GM23338 (cell line): ENCODE data around the gene USPL1. TPM values are rescaled to one million over a fixed set of nuclear protein-coding genes. Genes with fewer than 3 reads are reported as not detected.

Experiments used
- ATAC-seq: fragments of 200-7000 bp; cut with Tn5 transposase; 3 replicates; pipeline ENCODE4 v1.9.1; 2020
- DNase-seq: peaks from one replicate; pipeline ENCODE4 v3.0.0-alpha.2; 2015; ENCODE audit warnings: low spot score
- H2AFZ ChIP-seq: fragments of 200-600 bp; sonication (generic); 2 replicates; pipeline ENCODE4 v1.8.0; 2016; ENCODE audit warnings: antibody characterized with exemption, mild to moderate bottlenecking, moderate library complexity
- H3F3A ChIP-seq: fragments of 200-600 bp; sonication (generic); replicated peaks from 2 replicates; pipeline ENCODE4 v1.8.0; 2017; ENCODE audit warnings: antibody characterized with exemption, mixed run types, low read depth
- H3K27ac ChIP-seq: fragments of 200-600 bp; sonication (generic); 2 replicates; pipeline ENCODE4 v1.6.1; 2016; ENCODE audit warnings: low read depth
- H3K27me3 ChIP-seq: fragments of 200-600 bp; sonication (generic); 2 replicates; pipeline ENCODE4 v1.8.0; 2016; ENCODE audit warnings: mild to moderate bottlenecking, mixed run types, moderate library complexity; ENCODE audit not compliant: insufficient read depth
- H3K36me3 ChIP-seq: fragments of 200-600 bp; sonication (generic); 2 replicates; pipeline ENCODE4 v1.8.0; 2016; ENCODE audit warnings: mild to moderate bottlenecking; ENCODE audit not compliant: insufficient read depth
- H3K4me1 ChIP-seq: fragments of 200-600 bp; sonication (generic); 2 replicates; pipeline ENCODE4 v1.8.0; 2016; ENCODE audit warnings: mild to moderate bottlenecking, moderate library complexity; ENCODE audit not compliant: insufficient read depth
- H3K4me2 ChIP-seq: fragments of 200-600 bp; sonication (generic); 2 replicates; pipeline ENCODE4 v1.7.1; 2017; ENCODE audit warnings: mixed run types
- H3K4me3 ChIP-seq: fragments of 200-600 bp; sonication (generic); 2 replicates; pipeline ENCODE4 v1.6.1; 2016; ENCODE audit warnings: mixed run types
- H3K79me2 ChIP-seq: fragments of 200-600 bp; sonication (generic); replicated peaks from 2 replicates; pipeline ENCODE4 v1.8.0; 2017; ENCODE audit warnings: mild to moderate bottlenecking; ENCODE audit not compliant: insufficient read depth
- H3K9me2 ChIP-seq: fragments of 200-600 bp; sonication (generic); 2 replicates; pipeline ENCODE4 v1.8.0; 2017; ENCODE audit not compliant: insufficient read depth
- H4K20me1 ChIP-seq: fragments of 200-600 bp; sonication (generic); replicated peaks from 2 replicates; pipeline ENCODE4 v1.8.0; 2017; ENCODE audit warnings: mild to moderate bottlenecking; ENCODE audit not compliant: insufficient read depth
- H3K27ac Mint-ChIP-seq: 2 replicates; pipeline ENCODE4 v1.8.0; 2020; ENCODE audit warnings: inconsistent platforms, mild to moderate bottlenecking, moderate library complexity, mixed read lengths
- H3K27me3 Mint-ChIP-seq: 3 replicates; pipeline ENCODE4 v1.8.0; 2022; ENCODE audit warnings: low read depth, mild to moderate bottlenecking, moderate library complexity, mixed read lengths, inconsistent platforms; ENCODE audit not compliant: insufficient read depth, poor library complexity
- H3K36me3 Mint-ChIP-seq: 3 replicates; pipeline ENCODE4 v1.8.0; 2021; ENCODE audit warnings: low read depth, mild to moderate bottlenecking, inconsistent platforms, moderate library complexity, mixed read lengths
- H3K4me1 Mint-ChIP-seq: 3 replicates; pipeline ENCODE4 v1.8.0; 2020; ENCODE audit warnings: mild to moderate bottlenecking, inconsistent platforms, mixed read lengths
- H3K4me3 Mint-ChIP-seq: 3 replicates; pipeline ENCODE4 v1.8.0; 2021; ENCODE audit warnings: moderate library complexity, mild to moderate bottlenecking, inconsistent platforms, mixed read lengths
- H3K9me3 Mint-ChIP-seq: 3 replicates; pipeline ENCODE4 v1.8.0; 2020; ENCODE audit warnings: moderate library complexity, mild to moderate bottlenecking, inconsistent platforms, mixed read lengths
- CREB1 ChIP-seq: fragments of 250-450 bp; sonication (Bioruptor Pico); IDR thresholded peaks from 2 replicates; pipeline ENCODE4 v1.5.0; 2020; ENCODE audit warnings: low read depth, mild to moderate bottlenecking, moderate library complexity
- EZH2phosphoT487 ChIP-seq: fragments of 200-600 bp; sonication (generic); IDR thresholded peaks from one replicate; pipeline ENCODE4 v1.8.1; 2018; ENCODE audit warnings: antibody characterized with exemption; ENCODE audit not compliant: unreplicated experiment
- NANOG ChIP-seq: IDR thresholded peaks from 2 replicates; pipeline ENCODE4 v1.6.1; 2016; ENCODE audit warnings: antibody characterized with exemption, borderline replicate concordance
- STAT1 ChIP-seq: IDR thresholded peaks from one replicate; pipeline ENCODE4 v1.6.1; 2016; ENCODE audit warnings: antibody characterized with exemption; ENCODE audit not compliant: unreplicated experiment
- ZNF331 ChIP-seq: fragments of 250-450 bp; sonication (Bioruptor Pico); IDR thresholded peaks from 2 replicates; pipeline ENCODE4 v1.5.0; 2020; ENCODE audit warnings: low read depth, mild to moderate bottlenecking, moderate library complexity
- polyA plus RNA-seq: library from polyadenylated mRNA; unstranded; fragments of >200 nt; fragmentation: Nextera tagmentation; extraction: Ambion mirVana; gene quantifications from 2 replicates; pipeline ENCODE4 v1.2.1, GENCODE V29; 2016
- total RNA-seq: library from RNA; depleted of rRNA; stranded (reverse); fragments of >200 nt; shearing (Covaris generic); gene quantifications from 2 replicates; pipeline ENCODE4 v1.2.3, GENCODE V29; 2014
- TF ChIP-seq, protein P1 (sequence below): fragments of 250-450 bp; sonication (Bioruptor Pico); IDR thresholded peaks from 2 replicates; pipeline ENCODE4 v1.5.0; 2020; ENCODE audit warnings: mild to moderate bottlenecking, moderate library complexity
- TF ChIP-seq, protein P2 (sequence below): IDR thresholded peaks from 2 replicates; pipeline ENCODE4 v1.6.1; 2016; ENCODE audit warnings: antibody characterized with exemption
- TF ChIP-seq, protein P3 (sequence below): IDR thresholded peaks from one replicate; pipeline ENCODE4 v1.6.1; 2018; ENCODE audit warnings: antibody characterized with exemption; ENCODE audit not compliant: unreplicated experiment

The USPL1 gene
- total and polyA plus RNA-seq, 2 experiments from 2014 or later = 12.4 to 24.1 TPM

DNA sequence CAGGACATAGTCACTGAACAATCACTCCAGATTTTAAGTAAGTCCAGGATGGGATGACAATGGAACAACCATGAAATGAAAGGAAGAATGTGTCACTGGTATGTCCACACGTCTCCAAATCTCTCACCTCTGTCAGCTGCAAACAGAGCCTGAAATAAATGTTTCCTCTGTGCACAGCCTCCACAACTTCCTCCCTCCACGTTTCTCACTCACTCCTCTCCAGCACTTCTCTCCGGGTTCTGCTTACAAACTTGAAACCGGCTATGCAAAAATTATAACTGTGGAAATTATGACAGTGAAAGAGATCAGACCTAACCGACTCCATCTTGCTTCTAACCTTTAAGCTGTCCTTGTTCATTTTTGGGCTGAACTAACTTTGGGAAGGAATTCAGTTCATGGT lies 82.6 kb downstream of the USPL1 start:
- no peaks in the 10 kb centered on the region for H3K36me3 Mint-ChIP-seq
- Histone ChIP-seq H2AFZ (no peak overlapping the region), H3K9me2 (no peaks in the 10 kb centered on the region), H3K79me2 (no peaks in the 10 kb centered on the region), H3K36me3 (no peaks in the 10 kb centered on the region), H3K27ac (no peak overlapping the region), H3K4me2 (no peak overlapping the region), H3K4me1 (peaks cover 14% of the 10 kb centered on the region), H3F3A (no peaks in the 10 kb centered on the region), H3K4me3 (no peak overlapping the region), H3K27me3 (no peaks in the 10 kb centered on the region), H4K20me1 (no peaks in the 10 kb centered on the region)
- no peaks in the 10 kb centered on the region for H3K9me3 Mint-ChIP-seq
- H3K4me3 Mint-ChIP-seq = no peak overlapping the region
- H3K27ac Mint-ChIP-seq = no peak overlapping the region
- ATAC-seq (no peak), DNase-seq (no peak)
- TF ChIP-seq CREB1 = no peak
- TF ChIP-seq EZH2phosphoT487 = no peak
- TF ChIP-seq, protein P1, sequence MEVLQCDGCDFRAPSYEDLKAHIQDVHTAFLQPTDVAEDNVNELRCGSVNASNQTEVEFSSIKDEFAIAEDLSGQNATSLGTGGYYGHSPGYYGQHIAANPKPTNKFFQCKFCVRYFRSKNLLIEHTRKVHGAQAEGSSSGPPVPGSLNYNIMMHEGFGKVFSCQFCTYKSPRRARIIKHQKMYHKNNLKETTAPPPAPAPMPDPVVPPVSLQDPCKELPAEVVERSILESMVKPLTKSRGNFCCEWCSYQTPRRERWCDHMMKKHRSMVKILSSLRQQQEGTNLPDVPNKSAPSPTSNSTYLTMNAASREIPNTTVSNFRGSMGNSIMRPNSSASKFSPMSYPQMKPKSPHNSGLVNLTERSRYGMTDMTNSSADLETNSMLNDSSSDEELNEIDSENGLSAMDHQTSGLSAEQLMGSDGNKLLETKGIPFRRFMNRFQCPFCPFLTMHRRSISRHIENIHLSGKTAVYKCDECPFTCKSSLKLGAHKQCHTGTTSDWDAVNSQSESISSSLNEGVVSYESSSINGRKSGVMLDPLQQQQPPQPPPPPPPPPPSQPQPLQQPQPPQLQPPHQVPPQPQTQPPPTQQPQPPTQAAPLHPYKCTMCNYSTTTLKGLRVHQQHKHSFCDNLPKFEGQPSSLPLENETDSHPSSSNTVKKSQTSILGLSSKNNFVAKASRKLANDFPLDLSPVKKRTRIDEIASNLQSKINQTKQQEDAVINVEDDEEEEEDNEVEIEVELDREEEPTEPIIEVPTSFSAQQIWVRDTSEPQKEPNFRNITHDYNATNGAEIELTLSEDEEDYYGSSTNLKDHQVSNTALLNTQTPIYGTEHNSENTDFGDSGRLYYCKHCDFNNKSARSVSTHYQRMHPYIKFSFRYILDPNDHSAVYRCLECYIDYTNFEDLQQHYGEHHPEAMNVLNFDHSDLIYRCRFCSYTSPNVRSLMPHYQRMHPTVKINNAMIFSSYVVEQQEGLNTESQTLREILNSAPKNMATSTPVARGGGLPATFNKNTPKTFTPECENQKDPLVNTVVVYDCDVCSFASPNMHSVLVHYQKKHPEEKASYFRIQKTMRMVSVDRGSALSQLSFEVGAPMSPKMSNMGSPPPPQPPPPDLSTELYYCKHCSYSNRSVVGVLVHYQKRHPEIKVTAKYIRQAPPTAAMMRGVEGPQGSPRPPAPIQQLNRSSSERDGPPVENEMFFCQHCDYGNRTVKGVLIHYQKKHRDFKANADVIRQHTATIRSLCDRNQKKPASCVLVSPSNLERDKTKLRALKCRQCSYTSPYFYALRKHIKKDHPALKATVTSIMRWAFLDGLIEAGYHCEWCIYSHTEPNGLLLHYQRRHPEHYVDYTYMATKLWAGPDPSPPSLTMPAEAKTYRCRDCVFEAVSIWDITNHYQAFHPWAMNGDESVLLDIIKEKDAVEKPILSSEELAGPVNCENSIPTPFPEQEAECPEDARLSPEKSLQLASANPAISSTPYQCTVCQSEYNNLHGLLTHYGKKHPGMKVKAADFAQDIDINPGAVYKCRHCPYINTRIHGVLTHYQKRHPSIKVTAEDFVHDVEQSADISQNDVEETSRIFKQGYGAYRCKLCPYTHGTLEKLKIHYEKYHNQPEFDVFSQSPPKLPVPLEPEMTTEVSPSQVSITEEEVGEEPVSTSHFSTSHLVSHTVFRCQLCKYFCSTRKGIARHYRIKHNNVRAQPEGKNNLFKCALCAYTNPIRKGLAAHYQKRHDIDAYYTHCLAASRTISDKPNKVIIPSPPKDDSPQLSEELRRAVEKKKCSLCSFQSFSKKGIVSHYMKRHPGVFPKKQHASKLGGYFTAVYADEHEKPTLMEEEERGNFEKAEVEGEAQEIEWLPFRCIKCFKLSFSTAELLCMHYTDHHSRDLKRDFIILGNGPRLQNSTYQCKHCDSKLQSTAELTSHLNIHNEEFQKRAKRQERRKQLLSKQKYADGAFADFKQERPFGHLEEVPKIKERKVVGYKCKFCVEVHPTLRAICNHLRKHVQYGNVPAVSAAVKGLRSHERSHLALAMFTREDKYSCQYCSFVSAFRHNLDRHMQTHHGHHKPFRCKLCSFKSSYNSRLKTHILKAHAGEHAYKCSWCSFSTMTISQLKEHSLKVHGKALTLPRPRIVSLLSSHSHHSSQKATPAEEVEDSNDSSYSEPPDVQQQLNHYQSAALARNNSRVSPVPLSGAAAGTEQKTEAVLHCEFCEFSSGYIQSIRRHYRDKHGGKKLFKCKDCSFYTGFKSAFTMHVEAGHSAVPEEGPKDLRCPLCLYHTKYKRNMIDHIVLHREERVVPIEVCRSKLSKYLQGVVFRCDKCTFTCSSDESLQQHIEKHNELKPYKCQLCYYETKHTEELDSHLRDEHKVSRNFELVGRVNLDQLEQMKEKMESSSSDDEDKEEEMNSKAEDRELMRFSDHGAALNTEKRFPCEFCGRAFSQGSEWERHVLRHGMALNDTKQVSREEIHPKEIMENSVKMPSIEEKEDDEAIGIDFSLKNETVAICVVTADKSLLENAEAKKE (CRISPR knock-in tag) = no peak
- TF ChIP-seq NANOG = no peak
- no peak for TF ChIP-seq ZNF331 (CRISPR knock-in tag)
- no peak for TF ChIP-seq STAT1
- TF ChIP-seq, protein P2, sequence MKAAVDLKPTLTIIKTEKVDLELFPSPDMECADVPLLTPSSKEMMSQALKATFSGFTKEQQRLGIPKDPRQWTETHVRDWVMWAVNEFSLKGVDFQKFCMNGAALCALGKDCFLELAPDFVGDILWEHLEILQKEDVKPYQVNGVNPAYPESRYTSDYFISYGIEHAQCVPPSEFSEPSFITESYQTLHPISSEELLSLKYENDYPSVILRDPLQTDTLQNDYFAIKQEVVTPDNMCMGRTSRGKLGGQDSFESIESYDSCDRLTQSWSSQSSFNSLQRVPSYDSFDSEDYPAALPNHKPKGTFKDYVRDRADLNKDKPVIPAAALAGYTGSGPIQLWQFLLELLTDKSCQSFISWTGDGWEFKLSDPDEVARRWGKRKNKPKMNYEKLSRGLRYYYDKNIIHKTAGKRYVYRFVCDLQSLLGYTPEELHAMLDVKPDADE = no peak
- TF ChIP-seq, protein P3, sequence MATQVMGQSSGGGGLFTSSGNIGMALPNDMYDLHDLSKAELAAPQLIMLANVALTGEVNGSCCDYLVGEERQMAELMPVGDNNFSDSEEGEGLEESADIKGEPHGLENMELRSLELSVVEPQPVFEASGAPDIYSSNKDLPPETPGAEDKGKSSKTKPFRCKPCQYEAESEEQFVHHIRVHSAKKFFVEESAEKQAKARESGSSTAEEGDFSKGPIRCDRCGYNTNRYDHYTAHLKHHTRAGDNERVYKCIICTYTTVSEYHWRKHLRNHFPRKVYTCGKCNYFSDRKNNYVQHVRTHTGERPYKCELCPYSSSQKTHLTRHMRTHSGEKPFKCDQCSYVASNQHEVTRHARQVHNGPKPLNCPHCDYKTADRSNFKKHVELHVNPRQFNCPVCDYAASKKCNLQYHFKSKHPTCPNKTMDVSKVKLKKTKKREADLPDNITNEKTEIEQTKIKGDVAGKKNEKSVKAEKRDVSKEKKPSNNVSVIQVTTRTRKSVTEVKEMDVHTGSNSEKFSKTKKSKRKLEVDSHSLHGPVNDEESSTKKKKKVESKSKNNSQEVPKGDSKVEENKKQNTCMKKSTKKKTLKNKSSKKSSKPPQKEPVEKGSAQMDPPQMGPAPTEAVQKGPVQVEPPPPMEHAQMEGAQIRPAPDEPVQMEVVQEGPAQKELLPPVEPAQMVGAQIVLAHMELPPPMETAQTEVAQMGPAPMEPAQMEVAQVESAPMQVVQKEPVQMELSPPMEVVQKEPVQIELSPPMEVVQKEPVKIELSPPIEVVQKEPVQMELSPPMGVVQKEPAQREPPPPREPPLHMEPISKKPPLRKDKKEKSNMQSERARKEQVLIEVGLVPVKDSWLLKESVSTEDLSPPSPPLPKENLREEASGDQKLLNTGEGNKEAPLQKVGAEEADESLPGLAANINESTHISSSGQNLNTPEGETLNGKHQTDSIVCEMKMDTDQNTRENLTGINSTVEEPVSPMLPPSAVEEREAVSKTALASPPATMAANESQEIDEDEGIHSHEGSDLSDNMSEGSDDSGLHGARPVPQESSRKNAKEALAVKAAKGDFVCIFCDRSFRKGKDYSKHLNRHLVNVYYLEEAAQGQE = no peak
- peaks cover 8% of the 10 kb centered on the region for H3K27me3 Mint-ChIP-seq
- peaks cover 24% of the 10 kb centered on the region for H3K4me1 Mint-ChIP-seq
